ENCODE data around the gene IL16.
A peak's percentile ranks its signal among the peaks of the same experiment; 100 is the strongest.
"Not testable (repeated sequence)": the region's sequence is repeated elsewhere in the genome, so short reads cannot be mapped to it uniquely, and the experiment has no call there.

Gene IL16

DNA sequence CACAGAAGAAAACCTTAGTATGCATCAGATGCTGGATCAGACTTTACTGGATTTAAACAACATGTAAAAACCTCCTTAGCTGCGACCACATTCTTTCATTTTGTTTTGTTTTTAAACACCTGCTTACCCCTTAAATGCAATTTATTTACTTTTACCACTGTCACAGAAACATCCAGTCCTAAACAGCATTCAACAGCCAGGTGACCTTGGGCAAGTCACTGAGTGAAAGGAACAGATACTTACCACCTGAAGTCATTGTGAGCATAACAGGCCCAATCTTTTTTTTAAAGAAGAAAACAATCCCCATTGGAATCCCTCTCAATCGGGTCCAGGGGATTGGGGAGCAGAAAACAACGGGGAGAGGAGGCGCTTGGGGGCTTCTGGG, 126.9 kb downstream of the IL16 start:
- DNase-seq (ENCODE audit: extremely low spot score) = no peak
- POLR2A ChIA-PET = interaction anchor here (0.9 to 2.3 kb wide), 12 partner anchors 12 to 96 kb away, joined by 3 to 9 read pairs (median 5); no protein-coding TSS in a partner anchor
- peak; percentile 16; the same call in 1 of the 2 replicates for TF ChIP-seq L3MBTL2 (conservative IDR thresholded peaks at IDR 0.05)
- TF ChIP-seq, protein P1, sequence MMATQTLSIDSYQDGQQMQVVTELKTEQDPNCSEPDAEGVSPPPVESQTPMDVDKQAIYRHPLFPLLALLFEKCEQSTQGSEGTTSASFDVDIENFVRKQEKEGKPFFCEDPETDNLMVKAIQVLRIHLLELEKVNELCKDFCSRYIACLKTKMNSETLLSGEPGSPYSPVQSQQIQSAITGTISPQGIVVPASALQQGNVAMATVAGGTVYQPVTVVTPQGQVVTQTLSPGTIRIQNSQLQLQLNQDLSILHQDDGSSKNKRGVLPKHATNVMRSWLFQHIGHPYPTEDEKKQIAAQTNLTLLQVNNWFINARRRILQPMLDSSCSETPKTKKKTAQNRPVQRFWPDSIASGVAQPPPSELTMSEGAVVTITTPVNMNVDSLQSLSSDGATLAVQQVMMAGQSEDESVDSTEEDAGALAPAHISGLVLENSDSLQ (IDR thresholded peaks at IDR 0.05) = no peak
- CTCF ChIA-PET = no interaction called here

DNA sequence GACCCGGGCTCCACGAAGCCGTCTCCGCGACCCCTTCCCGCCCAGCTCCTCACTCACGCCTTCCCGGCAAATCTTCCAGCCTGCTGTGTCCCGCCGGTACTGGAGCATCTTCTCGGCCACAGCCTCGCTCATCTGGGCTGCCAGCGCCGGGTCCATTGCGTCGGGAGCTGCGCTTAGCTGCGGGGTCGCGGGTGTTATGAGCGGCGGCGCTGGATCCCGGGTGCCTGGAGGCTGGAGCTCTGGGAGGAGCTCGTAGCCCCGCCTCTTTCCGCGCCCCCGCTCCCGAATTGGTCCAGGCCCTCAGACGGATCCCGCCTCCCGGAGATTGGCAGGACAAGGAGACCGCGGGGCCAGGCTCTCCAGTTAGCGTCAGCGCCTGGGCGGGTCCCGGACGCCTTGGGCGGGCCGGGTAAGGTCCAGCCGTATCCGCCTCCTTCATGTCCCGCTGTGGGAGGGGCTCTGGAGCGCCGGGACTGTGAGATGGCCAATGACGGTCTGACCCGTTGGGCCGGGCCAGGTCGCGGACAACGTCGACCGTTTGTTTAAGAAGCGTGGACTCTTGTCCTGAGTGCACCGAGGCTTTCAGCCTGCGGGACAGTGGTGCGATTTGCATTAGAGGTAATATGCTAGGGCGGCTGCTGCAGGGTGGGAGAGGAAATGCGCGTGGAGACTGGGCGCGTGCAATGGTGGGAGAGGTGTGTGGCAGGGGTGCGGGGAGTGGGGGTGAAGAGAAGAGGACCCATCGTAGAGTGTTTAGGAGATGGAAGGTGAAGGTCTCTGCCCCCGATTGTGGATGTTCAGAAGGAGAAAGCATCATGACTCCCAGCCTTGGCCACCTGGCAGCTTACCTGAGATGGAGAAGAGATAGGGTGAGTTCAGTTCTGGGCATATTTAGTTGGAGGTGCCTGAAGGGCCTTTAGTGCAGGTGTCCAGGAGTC, 127.5 kb downstream of the IL16 start, which contains the start of gene STARD5:
Gene STARD5 (minus strand): TSS at position 198 of the 938 bp plus-strand sequence. CDS start 42 bp downstream, at position 156.
- DNase-seq (ENCODE audit: extremely low spot score) = peak; percentile 99
- ChIA-PET CTCF (interaction anchor here (0.6 kb wide), 1 partner anchor 29 kb away, joined by 3 read pairs; no protein-coding TSS in a partner anchor), POLR2A (interaction anchor here (0.7 to 2.3 kb wide), 13 partner anchors 11 to 236 kb away, joined by 3 to 9 read pairs (median 5); no protein-coding TSS in a partner anchor)
- TF ChIP-seq L3MBTL2 (conservative IDR thresholded peaks at IDR 0.05) (peak; percentile 79), TARDBP (IDR thresholded peaks at IDR 0.05) (no peak), SP1 (IDR thresholded peaks at IDR 0.05) (peak; percentile 21; the same call in 1 of the 2 replicates)
- TF ChIP-seq, protein P1 (IDR thresholded peaks at IDR 0.05) = peak; percentile 98

DNA sequence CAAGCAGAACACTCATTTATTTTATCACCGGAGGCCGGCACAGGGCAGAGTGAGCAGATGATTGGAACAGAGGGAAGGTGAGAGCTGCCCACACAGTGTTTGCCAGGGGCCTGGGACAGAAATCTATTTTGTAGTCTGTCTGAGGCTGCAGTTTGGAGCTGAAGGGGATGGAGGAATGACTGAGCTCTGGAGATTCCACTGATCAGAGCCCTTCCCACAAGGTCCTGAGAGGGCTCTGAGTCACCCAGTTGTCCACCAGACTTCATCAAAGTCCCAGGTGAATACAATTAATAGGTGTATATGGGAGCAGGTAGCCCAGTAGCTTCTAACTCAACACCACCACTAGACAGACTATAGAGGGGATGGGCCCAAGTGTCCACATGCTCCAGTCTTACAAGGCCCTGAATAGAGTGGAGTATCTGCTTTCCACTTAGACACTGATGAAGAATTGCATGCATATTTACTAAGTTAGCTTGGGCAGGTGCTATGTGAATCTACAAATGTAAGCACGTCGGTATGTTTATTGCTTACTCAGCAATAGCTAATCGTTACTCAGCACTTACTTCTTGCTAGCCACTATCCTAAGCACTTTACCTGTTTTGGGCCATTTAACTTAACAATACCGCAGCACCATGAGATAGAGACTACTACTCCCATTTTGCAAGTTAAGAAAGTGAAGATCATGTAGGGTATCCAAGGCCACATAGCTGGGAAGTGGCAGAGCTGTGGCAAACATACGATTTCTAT, 130.0 kb downstream of the IL16 start:
- TF ChIP-seq NFRKB (IDR thresholded peaks at IDR 0.05) = no peak
- TF ChIP-seq SP1 (IDR thresholded peaks at IDR 0.05) = no peak
- TF ChIP-seq FOXA1 (IDR thresholded peaks at IDR 0.05) = no peak
- POLR2A ChIA-PET = interaction anchor here (1.1 kb wide), 1 partner anchor 10 kb away, joined by 3 read pairs; no protein-coding TSS in a partner anchor
- CTCF ChIA-PET = interaction anchor here (0.8 kb wide), 1 partner anchor 10 kb away, joined by 3 read pairs; no protein-coding TSS in a partner anchor
- no peak for DNase-seq (ENCODE audit: extremely low spot score)

DNA sequence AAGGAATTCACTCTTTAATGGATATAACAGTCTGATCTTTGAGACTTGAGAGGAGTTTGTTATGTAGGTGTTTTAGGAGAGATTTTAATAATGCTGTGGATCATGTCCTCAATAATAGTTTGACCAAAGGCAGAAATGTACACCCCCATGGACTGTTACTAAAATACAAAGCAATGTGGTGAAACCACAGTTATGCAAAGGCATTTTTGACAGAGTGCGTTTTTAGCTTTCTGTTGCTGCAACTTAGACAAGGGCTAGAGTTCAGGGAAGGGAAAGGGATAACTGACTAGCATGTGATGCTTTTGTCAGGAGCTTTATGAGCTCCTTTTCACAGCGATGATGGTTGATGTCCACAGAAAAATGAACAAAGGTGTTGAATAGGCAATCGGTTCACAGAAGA, 130.8 kb downstream of the IL16 start:
- ChIA-PET CTCF (interaction anchor here (0.8 to 1.2 kb wide), 3 partner anchors 9 to 52 kb away, joined by 3 to 4 read pairs (median 3); no protein-coding TSS in a partner anchor), POLR2A (interaction anchor here (1.1 kb wide), 1 partner anchor 10 kb away, joined by 3 read pairs; no protein-coding TSS in a partner anchor)
- DNase-seq (ENCODE audit: extremely low spot score) = no peak
- TF ChIP-seq FOXA1 (IDR thresholded peaks at IDR 0.05) (no peak), HDGF (IDR thresholded peaks at IDR 0.05; ENCODE audit: borderline replicate concordance) (no peak), ELF4 (IDR thresholded peaks at IDR 0.05) (no peak)

DNA sequence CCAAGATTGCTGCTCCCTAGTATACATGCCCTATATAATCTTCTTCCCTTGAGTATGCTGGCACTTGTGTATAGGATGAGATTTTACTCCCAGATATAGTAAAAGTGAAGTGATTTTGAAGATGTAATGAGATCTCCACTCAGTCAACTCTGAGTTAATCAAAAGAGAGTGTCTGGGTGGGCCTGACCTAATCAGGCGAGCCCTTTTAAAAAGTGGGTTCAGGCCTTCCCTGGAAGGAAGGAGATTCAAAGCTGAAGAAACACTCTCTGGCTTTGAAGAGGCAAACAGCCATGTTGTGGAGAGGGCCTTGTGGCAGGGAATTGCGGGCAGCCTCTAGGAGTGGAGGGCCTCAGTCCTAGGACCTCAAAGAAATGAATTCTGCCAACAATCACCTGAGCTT, 132.8 kb downstream of the IL16 start:
- no peak for TF ChIP-seq FOXM1 (IDR thresholded peaks at IDR 0.05; ENCODE audit: borderline replicate concordance)
- no peak for TF ChIP-seq ELF4 (IDR thresholded peaks at IDR 0.05)
- TF ChIP-seq HDGF (IDR thresholded peaks at IDR 0.05; ENCODE audit: borderline replicate concordance) = no peak
- no peak for TF ChIP-seq BHLHE40 (IDR thresholded peaks at IDR 0.05; ENCODE audit: borderline replicate concordance)
- TF ChIP-seq FOXK2 (IDR thresholded peaks at IDR 0.05) = no peak
- TF ChIP-seq SUZ12 (IDR thresholded peaks at IDR 0.05) = no peak
- TF ChIP-seq TARDBP (IDR thresholded peaks at IDR 0.05) = no peak
- no peak for TF ChIP-seq NFRKB (IDR thresholded peaks at IDR 0.05)
- no peak for TF ChIP-seq CTBP1 (IDR thresholded peaks at IDR 0.05; ENCODE audit: borderline replicate concordance)
- no peak for TF ChIP-seq LEF1 (IDR thresholded peaks at IDR 0.05; ENCODE audit: borderline replicate concordance)
- TF ChIP-seq, protein P1 (IDR thresholded peaks at IDR 0.05) = no peak
- POLR2A ChIA-PET = no interaction called here
- CTCF ChIA-PET = no interaction called here
- no peak for DNase-seq (ENCODE audit: extremely low spot score)

DNA sequence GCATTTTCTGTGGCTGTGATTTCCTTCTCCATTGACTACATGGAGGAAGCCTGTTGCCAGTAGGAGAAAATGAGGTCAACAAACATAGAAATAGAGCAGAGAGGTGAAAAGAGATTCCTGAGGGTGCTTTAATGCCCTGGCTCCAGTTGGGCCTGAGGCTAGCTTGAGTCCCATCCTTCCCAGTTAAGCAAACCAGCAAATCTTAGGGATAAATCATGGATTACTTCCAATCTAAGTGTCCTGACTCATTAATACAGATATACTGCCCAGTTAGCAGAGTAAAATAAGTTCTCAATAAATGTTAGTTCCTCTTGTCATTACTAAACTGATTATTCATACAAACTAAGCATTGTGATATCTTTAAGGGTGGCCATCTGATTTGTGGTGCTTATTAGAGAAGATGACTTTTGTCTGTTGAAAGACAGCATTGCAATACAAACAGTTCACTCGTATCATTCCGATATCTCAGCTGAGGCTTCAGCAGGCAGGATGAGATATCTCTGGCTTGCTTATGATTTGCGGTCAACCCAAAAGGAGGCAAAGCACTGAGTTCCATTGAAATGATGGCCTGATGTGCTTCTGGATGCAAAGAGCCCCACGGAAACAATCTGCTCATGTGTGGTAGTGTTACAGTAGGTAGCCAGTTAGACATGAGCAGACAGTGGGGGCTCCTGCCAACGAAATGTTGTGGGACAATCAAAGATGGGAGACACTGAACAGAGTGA, 133.8 kb downstream of the IL16 start:
- no peak for DNase-seq (ENCODE audit: extremely low spot score)
- POLR2A ChIA-PET = no interaction called here
- CTCF ChIA-PET = no interaction called here
- TF ChIP-seq LEF1 (IDR thresholded peaks at IDR 0.05; ENCODE audit: borderline replicate concordance) (no peak), FOXM1 (IDR thresholded peaks at IDR 0.05; ENCODE audit: borderline replicate concordance) (no peak), CTBP1 (IDR thresholded peaks at IDR 0.05; ENCODE audit: borderline replicate concordance) (no peak), TARDBP (IDR thresholded peaks at IDR 0.05) (no peak), HDGF (IDR thresholded peaks at IDR 0.05; ENCODE audit: borderline replicate concordance) (no peak), NFRKB (IDR thresholded peaks at IDR 0.05) (no peak), SP1 (IDR thresholded peaks at IDR 0.05) (no peak), L3MBTL2 (conservative IDR thresholded peaks at IDR 0.05) (no peak), ELF4 (IDR thresholded peaks at IDR 0.05) (no peak), FOXK2 (IDR thresholded peaks at IDR 0.05) (no peak), BHLHE40 (IDR thresholded peaks at IDR 0.05; ENCODE audit: borderline replicate concordance) (no peak), SUZ12 (IDR thresholded peaks at IDR 0.05) (no peak), ARNT (IDR thresholded peaks at IDR 0.05) (no peak), ZNF384 (IDR thresholded peaks at IDR 0.05) (no peak), FOXA1 (IDR thresholded peaks at IDR 0.05) (no peak)
- TF ChIP-seq, protein P1 (IDR thresholded peaks at IDR 0.05) = no peak

DNA sequence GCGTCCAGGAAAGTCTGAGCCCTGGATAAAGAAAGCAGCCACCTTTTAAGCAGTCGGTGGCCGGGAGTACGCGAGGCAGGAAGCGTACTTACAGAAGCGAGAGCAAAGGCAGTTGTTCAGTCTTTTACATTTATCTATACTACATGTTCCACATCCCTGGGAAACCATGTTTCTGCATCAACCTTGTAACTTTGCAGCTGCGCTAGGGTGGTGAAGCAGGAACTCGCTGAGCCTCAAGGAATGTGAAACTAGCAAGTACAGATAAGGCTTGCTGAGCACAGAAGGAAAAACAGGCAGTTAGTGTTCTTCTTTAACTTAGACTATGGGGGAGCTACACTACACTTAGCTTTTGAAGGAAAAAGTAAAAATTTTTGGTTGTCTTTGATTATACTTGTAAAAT, 134.5 kb downstream of the IL16 start:
- POLR2A ChIA-PET; DNase-seq (ENCODE audit: extremely low spot score); CTCF ChIA-PET: not testable (repeated sequence)
